Activated CD8-positive, alpha-beta T cell treated with anti-CD3 and anti-CD28 coated beads, Interleukin-2, amount 10 ng/mL, durations not matched to agents 7 days and 5 days (primary cell): ENCODE measurements around the gene HOXD10. TPM values are rescaled to one million over a fixed set of nuclear protein-coding genes. Genes with fewer than 3 reads are reported as not detected.

Source experiments
- ATAC-seq: fragments of 150-1000 bp; cut with Tn5 transposase; one replicate; pipeline ENCODE4 v1.10.0; 2021; ENCODE audit warnings: moderate library complexity
- CTCF ChIA-PET: fragments of 350-600 bp; sonication (Branson Sonifier 250); formaldehyde crosslinking; loops from one replicate; lab custom pipeline; 2021; ENCODE audit warnings: antibody characterized with exemption; lab: Charles Lee
- POLR2A ChIA-PET: fragments of 350-600 bp; sonication (Branson Sonifier 250); formaldehyde crosslinking; loops from one replicate; lab custom pipeline; 2021; ENCODE audit warnings: antibody characterized with exemption; lab: Charles Lee
- DNase-seq: peaks from one replicate; pipeline ENCODE4 v3.0.0-alpha.2; 2020
- H3K27ac Mint-ChIP-seq: one replicate; pipeline ENCODE4 v1.8.0; 2021; ENCODE audit warnings: mild to moderate bottlenecking, mixed read lengths
- H3K27me3 Mint-ChIP-seq: one replicate; pipeline ENCODE4 v1.8.0; 2021; ENCODE audit warnings: low read depth, mixed read lengths
- H3K36me3 Mint-ChIP-seq: one replicate; pipeline ENCODE4 v1.8.0; 2021; ENCODE audit warnings: low read depth, mixed read lengths
- H3K4me1 Mint-ChIP-seq: one replicate; pipeline ENCODE4 v1.8.0; 2021; ENCODE audit warnings: low read depth, mixed read lengths
- H3K4me3 Mint-ChIP-seq: one replicate; pipeline ENCODE4 v1.8.0; 2021; ENCODE audit warnings: mild to moderate bottlenecking, mixed read lengths
- H3K9me3 Mint-ChIP-seq: one replicate; pipeline ENCODE4 v1.8.0; 2022; ENCODE audit warnings: mixed read lengths; ENCODE audit not compliant: insufficient read depth
- total RNA-seq, 2 experiments: library from RNA; stranded (reverse); gene quantifications; one replicate each; pipeline ENCODE4 v1.2.3, GENCODE V29; 2021

The HOXD10 gene
- total RNA-seq, 2 experiments from 2014 or later, result not detected

DNA sequence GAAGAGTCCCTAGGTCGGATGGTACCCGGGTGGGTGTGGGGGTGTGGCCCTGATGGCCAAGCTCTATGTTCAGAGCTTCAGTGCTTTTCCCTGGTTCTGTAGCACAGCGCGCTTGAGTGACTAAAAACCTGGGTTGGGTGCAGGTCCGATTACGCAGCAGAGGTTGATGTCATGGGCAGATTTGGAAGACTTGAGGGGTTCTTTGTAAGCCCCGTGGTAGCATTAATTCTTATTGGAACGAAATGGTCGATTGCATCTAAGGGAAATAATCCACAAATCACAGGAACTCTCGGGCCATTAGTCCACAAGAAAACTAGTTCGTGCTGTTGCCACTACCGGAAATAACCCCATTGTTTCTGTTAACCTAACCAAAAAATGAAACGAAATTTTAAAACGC, 21.9 kb downstream of the HOXD10 start:
- POLR2A ChIA-PET, result no interaction called here
- peaks cover 31% of the 10 kb centered on the region for H3K4me1 Mint-ChIP-seq

DNA sequence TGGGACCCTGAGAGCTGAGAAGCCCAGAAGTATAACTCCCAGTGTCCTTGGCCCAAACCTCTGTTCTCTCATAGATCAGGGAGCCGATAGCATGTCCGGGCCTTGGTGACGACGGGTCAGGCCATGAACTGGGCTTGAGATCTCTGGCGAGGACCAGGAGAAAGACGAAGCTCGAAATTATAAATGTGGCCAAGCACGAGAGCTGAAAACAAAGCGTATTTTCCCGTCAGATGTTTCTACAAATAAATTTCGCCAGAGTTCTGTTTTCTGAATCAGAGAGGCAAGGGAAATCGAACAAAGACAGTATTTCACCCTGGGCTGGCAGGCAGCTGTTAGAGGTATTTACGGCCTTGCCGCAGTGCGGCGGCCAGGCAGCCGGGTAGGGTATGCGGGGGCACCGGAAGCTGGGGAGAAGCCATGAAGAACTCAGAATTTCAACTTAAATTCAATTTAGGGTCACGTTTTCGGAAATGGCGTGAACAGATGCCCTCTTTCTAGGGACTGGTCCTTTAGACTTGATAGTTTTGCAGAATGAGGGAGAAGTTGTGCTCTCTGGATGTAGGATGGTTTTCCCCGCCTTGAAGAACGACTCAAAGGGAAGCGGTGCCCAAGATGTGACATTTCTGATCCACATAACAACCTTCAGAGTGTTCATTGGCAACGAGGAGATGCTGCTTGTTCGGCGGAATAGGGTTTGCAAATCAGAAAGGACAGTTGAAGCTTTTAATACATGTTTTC, 22.5 kb downstream of the HOXD10 start:
- ATAC-seq, result no peak
- Mint-ChIP-seq H3K4me3 (peak overlapping the region; percentile 9), H3K9me3 (no peaks in the 10 kb centered on the region), H3K27me3 (peaks cover 72% of the 10 kb centered on the region), H3K27ac (no peak overlapping the region), H3K36me3 (peaks cover 6% of the 10 kb centered on the region), H3K4me1 (peaks cover 31% of the 10 kb centered on the region)
- CTCF ChIA-PET, result interaction anchor here (0.8 to 4.6 kb wide), 12 partner anchors 9 to 1010 kb away, joined by 3 to 89 read pairs (median 6); no protein-coding TSS in a partner anchor
- POLR2A ChIA-PET, result no interaction called here
- no peak for DNase-seq

More for the DNA sequence above, 21.9 kb downstream of the HOXD10 start:
- no peak for ATAC-seq
- H3K36me3 Mint-ChIP-seq, result peaks cover 6% of the 10 kb centered on the region
- peak overlapping the region; percentile 9 for H3K4me3 Mint-ChIP-seq
- peaks cover 72% of the 10 kb centered on the region for H3K27me3 Mint-ChIP-seq
- no peak overlapping the region for H3K27ac Mint-ChIP-seq
- CTCF ChIA-PET, result interaction anchor here (0.8 to 4.6 kb wide), 10 partner anchors 8 to 1010 kb away, joined by 3 to 89 read pairs (median 10); no protein-coding TSS in a partner anchor
- H3K9me3 Mint-ChIP-seq, result no peaks in the 10 kb centered on the region
- DNase-seq, result no peak

DNA sequence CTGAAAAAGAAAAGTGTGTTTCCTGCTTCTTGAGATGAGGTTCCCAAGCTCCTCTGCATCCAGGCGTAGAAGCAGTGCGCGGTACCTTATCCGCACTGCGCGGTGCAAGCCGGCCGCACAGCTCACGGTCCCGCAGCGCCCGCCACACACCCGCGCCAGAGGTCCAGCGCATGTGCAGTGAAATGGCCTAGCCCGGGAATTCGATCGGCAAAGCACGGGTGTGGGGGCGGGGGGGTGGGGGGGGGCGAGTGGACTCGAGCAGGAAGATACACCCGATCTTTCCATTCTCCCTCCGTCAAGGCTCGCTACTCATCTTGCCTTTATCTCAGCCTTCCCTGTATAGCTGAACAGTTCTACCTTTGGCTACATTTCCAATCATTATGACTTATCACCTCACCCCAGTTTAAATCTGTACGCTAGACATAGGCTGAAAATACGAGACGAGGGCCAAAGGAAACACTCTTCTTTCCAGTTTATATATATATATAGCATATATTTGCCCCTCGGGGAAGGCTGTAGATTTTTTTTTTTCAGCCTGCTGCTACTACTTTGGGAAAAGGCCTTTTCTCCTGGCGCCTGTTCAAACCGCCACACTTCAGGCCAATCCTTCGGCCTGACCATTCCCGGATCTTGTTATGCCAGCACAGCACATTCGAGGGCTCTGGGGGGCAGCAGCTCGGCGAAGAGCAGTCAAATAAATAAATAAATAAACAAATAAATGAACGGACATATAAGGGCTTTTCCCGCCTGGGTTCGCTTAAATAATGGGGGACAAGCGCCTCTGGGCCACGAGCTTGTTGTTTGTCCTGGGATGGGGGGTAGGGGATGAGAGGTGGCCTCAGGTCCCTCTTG, 23.3 kb downstream of the HOXD10 start:
- peaks cover 31% of the 10 kb centered on the region for H3K4me1 Mint-ChIP-seq
- no peak for ATAC-seq
- H3K9me3 Mint-ChIP-seq, result no peaks in the 10 kb centered on the region
- H3K4me3 Mint-ChIP-seq, result no peak overlapping the region
- peaks cover 6% of the 10 kb centered on the region for H3K36me3 Mint-ChIP-seq
- POLR2A ChIA-PET, result no interaction called here
- no peak overlapping the region for H3K27ac Mint-ChIP-seq
- DNase-seq, result no peak
- peaks cover 70% of the 10 kb centered on the region for H3K27me3 Mint-ChIP-seq
- CTCF ChIA-PET, result interaction anchor here (0.6 to 4.6 kb wide), 34 partner anchors 8 to 1016 kb away, joined by 3 to 89 read pairs (median 4); no protein-coding TSS in a partner anchor

DNA sequence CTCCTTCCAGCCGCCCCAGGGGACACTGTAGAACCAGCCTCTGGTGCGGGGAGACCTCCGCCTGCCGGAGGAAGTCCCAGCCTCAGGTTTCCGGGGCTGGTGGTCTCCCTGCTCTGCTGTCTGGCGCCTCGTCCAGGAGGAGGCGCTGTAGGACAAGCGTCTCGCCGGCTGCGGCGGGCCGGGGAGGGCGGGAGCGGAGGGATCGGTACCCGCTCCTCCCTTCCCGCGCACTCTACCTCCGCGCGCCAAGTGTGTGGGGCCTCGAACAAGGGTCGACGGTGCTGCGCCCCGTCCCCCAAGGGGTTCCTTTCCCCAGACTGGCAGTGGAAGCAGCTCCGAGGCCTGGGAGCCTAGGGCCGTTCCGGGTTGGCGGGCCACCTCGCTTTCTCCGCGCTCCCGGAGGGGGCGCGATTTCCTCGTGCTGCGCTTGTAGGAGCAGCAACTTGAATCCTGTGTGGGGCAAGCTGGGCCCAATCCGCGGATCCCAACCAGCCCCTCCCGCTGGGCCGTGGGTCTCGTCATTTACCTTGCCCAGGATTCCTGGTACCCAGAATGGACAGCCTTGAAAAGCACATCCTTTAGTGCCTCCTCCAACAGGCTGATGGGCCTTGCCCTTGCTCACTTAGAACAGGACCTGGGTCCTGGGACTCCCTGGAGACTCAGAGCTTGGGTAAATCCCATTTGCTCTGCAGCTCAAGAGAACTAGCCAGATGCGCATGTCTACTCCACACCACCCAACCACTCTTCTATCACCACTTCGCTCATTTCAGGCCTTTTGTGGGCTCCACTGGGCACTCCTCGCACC, 24.1 kb downstream of the HOXD10 start:
- H3K4me1 Mint-ChIP-seq, result peaks cover 29% of the 10 kb centered on the region
- ATAC-seq, result peak; percentile 93

DNA sequence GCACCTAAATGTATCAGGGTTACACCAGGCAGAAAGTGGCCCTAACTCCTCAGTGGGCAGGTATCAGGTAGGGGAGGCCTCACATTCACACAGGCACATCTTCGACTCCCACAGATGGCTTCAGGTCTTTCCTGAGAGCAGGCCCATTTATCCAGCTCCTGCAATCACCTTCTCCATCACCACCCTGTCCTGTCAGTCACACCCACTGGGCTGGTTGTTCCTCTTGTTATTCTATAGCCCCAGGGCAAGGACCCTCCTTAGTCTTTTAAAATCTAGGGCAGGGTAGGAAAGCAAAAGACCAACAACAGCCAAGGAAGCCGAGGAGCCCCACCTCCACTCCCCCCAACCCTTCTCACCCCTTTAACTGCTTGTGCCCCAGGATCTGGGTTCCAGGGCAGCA, 25.7 kb downstream of the HOXD10 start:
- H3K9me3 Mint-ChIP-seq, result no peaks in the 10 kb centered on the region
- CTCF ChIA-PET, result interaction anchor here (1.4 to 4.6 kb wide), 3 partner anchors 15 to 412 kb away, joined by 6 to 22 read pairs (median 20); no protein-coding TSS in a partner anchor
- peaks cover 70% of the 10 kb centered on the region for H3K27me3 Mint-ChIP-seq
- H3K4me1 Mint-ChIP-seq, result peaks cover 20% of the 10 kb centered on the region
- H3K36me3 Mint-ChIP-seq, result peaks cover 4% of the 10 kb centered on the region
- DNase-seq (no peak), ATAC-seq (no peak)
- POLR2A ChIA-PET, result no interaction called here
- no peak overlapping the region for H3K4me3 Mint-ChIP-seq
- no peak overlapping the region for H3K27ac Mint-ChIP-seq

More for the DNA sequence above, 24.1 kb downstream of the HOXD10 start:
- Mint-ChIP-seq H3K27me3 (peaks cover 69% of the 10 kb centered on the region), H3K4me3 (peak overlapping the region; percentile 6), H3K27ac (no peak overlapping the region), H3K36me3 (peaks cover 4% of the 10 kb centered on the region), H3K9me3 (no peaks in the 10 kb centered on the region)
- POLR2A ChIA-PET, result no interaction called here
- CTCF ChIA-PET, result interaction anchor here (0.6 to 4.6 kb wide), 36 partner anchors 9 to 1015 kb away, joined by 3 to 89 read pairs (median 4); partner anchors contain the start of gene HOXD4
- DNase-seq, result peak; percentile 79

DNA sequence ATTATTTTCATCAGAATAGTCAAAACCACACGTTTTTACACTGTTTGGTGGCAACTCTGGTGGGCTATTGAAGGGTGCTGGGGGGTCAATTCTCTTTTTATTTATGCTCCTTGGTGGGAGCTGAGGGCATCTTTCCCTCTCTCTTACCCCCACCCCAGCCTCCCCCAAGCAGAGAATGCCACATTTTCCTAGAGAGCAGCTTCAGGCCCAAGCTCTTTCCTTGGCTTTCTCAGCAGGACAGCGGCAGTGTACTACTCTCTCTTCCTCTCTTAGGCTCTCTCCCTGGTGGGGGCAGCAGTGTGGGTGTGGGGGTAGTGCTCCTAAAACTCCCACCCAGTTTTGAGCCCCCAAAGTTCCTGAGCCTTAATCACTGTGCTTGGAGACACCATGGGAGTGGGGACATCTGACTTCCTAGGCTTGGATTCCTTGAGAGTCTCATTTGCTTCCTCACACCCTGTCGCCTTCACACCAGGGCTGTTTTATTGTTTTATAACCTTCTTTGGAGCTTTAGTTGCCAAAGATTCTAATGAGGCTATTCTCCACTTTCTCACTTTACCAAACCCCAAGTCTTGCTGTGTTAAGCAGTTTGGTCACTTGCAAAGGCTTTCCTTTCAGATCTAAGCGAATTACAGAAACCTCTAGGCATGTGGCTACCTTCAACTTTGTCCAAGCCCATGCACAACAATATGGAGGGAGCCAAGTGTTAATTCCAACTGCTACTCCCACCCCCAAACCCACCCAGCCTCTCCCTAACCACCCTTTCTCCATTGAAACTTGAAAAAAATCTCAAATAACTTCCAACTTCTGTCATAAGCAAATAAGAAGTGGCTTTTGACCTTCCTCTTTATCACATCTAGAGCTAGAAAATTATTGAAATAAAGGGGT, 28.7 kb downstream of the HOXD10 start:
- H3K4me3 Mint-ChIP-seq, result no peak overlapping the region
- no peaks in the 10 kb centered on the region for H3K9me3 Mint-ChIP-seq
- ATAC-seq, result no peak
- no peak for DNase-seq
- peaks cover 6% of the 10 kb centered on the region for H3K4me1 Mint-ChIP-seq
- H3K36me3 Mint-ChIP-seq, result no peaks in the 10 kb centered on the region
- POLR2A ChIA-PET, result no interaction called here
- CTCF ChIA-PET, result interaction anchor here (1.2 to 3.4 kb wide), 6 partner anchors 19 to 1003 kb away, joined by 4 to 20 read pairs (median 5); no protein-coding TSS in a partner anchor
- no peak overlapping the region for H3K27ac Mint-ChIP-seq
- peaks cover 72% of the 10 kb centered on the region for H3K27me3 Mint-ChIP-seq

DNA sequence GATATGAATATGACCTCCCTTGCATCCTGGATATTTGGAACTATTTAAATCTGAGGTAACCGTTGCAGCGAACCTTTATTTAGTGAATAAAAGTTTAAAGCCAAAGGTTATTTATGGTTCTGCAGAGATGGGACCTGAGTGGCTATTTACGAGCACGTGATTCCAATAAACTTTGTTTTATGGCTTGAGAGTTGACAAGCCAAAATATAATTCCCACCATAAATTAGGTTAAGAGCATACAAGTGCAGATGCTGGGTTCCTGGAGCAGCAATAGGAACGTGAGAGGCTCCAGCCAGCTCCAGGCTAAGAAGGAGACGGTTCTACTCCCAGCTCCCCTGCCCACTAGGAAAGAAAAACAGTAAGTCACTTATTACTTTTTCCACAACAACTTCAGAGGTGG, 29.5 kb downstream of the HOXD10 start:
- Mint-ChIP-seq H3K9me3 (no peaks in the 10 kb centered on the region), H3K36me3 (no peaks in the 10 kb centered on the region), H3K27ac (no peak overlapping the region), H3K27me3 (peaks cover 78% of the 10 kb centered on the region), H3K4me1 (peaks cover 2% of the 10 kb centered on the region), H3K4me3 (no peak overlapping the region)
- ATAC-seq (no peak), DNase-seq (no peak)
- ChIA-PET POLR2A (no interaction called here), CTCF (interaction anchor here (0.8 to 1.4 kb wide), 4 partner anchors 9 to 506 kb away, joined by 3 to 4 read pairs (median 4); no protein-coding TSS in a partner anchor)

DNA sequence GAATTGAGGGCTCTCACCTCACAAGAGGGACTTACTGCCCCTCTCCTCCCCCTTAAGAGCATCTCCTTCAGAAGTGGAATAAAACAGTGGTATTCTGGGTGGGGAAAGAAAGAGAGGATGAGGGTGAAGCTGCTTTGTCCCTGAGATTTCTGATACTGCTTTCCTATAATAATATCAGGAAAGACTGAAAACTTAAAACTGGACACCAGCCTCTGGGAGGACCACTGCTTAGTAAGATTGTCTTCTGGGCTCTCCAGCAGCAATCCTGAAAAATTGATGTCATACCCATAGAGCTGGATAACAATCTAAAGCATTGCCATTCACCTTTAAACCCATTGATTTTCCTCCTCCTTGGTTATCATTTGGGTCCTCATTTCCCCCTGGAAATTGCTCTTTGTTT, 30.1 kb downstream of the HOXD10 start:
- no peak for ATAC-seq
- H3K27ac Mint-ChIP-seq, result no peak overlapping the region
- peaks cover 79% of the 10 kb centered on the region for H3K27me3 Mint-ChIP-seq
- no peak overlapping the region for H3K4me3 Mint-ChIP-seq
- H3K4me1 Mint-ChIP-seq, result no peaks in the 10 kb centered on the region
- POLR2A ChIA-PET, result no interaction called here
- no peaks in the 10 kb centered on the region for H3K9me3 Mint-ChIP-seq
- no peaks in the 10 kb centered on the region for H3K36me3 Mint-ChIP-seq
- DNase-seq, result no peak
- CTCF ChIA-PET, result interaction anchor here (0.8 to 1.4 kb wide), 4 partner anchors 8 to 506 kb away, joined by 3 to 4 read pairs (median 4); no protein-coding TSS in a partner anchor

DNA sequence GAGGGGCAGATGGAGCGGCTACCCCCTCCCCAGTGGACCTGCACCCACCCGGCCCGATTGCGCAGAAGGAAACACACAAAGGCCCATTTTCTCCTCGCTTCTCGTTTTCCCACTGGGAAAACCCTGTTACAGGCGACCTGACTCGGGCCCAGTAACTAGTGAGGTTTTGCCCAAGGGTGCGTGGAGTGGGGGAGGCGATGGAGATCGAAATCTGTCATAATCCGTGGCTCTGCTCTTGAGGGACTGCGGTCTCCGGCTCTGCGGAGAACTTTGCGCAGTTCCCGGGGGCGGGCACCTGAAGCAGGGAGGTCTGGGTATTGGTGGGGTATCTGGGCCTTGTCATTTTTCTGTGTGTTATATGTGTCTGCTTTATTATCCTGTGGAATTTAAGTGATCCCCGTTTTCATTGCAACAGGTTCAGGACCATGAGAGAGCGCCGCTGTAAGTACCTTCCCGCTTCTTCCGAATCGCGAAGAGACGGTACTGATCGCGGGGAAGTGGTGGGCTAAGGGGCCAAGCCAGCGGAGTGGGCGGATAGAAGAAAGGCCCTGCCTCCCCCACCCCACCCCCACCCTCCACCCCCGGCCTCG, 30.7 kb downstream of the HOXD10 start:
- H3K27ac Mint-ChIP-seq, result no peak overlapping the region

More for the DNA sequence above, 30.7 kb downstream of the HOXD10 start:
- H3K27me3 Mint-ChIP-seq, result peaks cover 76% of the 10 kb centered on the region
- H3K9me3 Mint-ChIP-seq, result no peaks in the 10 kb centered on the region
- no peak overlapping the region for H3K4me3 Mint-ChIP-seq
- ChIA-PET CTCF (interaction anchor here (1.3 to 1.4 kb wide), 2 partner anchors 7 to 308 kb away, joined by 3 to 4 read pairs; no protein-coding TSS in a partner anchor), POLR2A (interaction anchor here (0.6 kb wide), 1 partner anchor 50 kb away, joined by 3 read pairs; no protein-coding TSS in a partner anchor)
- no peaks in the 10 kb centered on the region for H3K36me3 Mint-ChIP-seq
- ATAC-seq, result no peak
- DNase-seq, result no peak
- no peaks in the 10 kb centered on the region for H3K4me1 Mint-ChIP-seq
